ENCODE data around the gene S100A2. TPM values are rescaled to one million over a fixed set of nuclear protein-coding genes. Genes with fewer than 3 reads are reported as not detected.
A peak's percentile ranks its signal among the peaks of the same experiment; 100 is the strongest.

Gene S100A2
- total and polyA plus RNA-seq, 2 of the 13 experiments (the other 11 are each of a cell fraction or from before 2014, with no cell fraction given), result 1.2 TPM

GRCh38 chr1:153568367-153569099 is 2.9 kb upstream of the S100A2 start (continued):
- TF ChIP-seq CSRNP2 (CRISPR knock-in tag; conservative IDR thresholded peaks at IDR 0.05; ENCODE audit: low read depth) (no peak), XRCC5 (optimal IDR thresholded peaks at IDR 0.05; ENCODE audit: low read length) (peak; percentile 79), CREB1 (IDR thresholded peaks at IDR 0.05) (no peak), CREB1 (CRISPR knock-in tag; IDR thresholded peaks at IDR 0.05) (no peak), ZEB1 (IDR thresholded peaks at IDR 0.05; ENCODE audit: insufficient replicate concordance, low read depth) (no peak), ZNF652 (CRISPR knock-in tag; IDR thresholded peaks at IDR 0.05; ENCODE audit: borderline replicate concordance, low read depth) (no peak), ZNF75D (CRISPR knock-in tag; IDR thresholded peaks at IDR 0.05; ENCODE audit: borderline replicate concordance) (no peak), ZSCAN30 (CRISPR knock-in tag; IDR thresholded peaks at IDR 0.05) (no peak), MLLT10 (CRISPR knock-in tag; IDR thresholded peaks at IDR 0.05) (no peak), ZNF230 (CRISPR knock-in tag; IDR thresholded peaks at IDR 0.05) (0 out of 2 replicates have a peak, but pooled peaks have one; percentile 35), TOPORS (CRISPR knock-in tag; IDR thresholded peaks at IDR 0.05) (no peak), STAT5B (CRISPR knock-in tag; IDR thresholded peaks at IDR 0.05) (no peak), KIAA2018 (CRISPR knock-in tag; IDR thresholded peaks at IDR 0.05; ENCODE audit: borderline replicate concordance) (no peak), ZNF7 (CRISPR knock-in tag; IDR thresholded peaks at IDR 0.05) (no peak), ETV6 (CRISPR knock-in tag; conservative IDR thresholded peaks at IDR 0.05) (no peak), ZBTB42 (CRISPR knock-in tag; IDR thresholded peaks at IDR 0.05) (no peak), RAD21 (CRISPR knock-in tag; IDR thresholded peaks at IDR 0.05) (peak; percentile 98), ATF2 (CRISPR knock-in tag; IDR thresholded peaks at IDR 0.05) (peak; percentile 53; the same call in 1 of the 2 replicates), ZNF274 (CRISPR knock-in tag; IDR thresholded peaks at IDR 0.05) (no peak), PHF5A (CRISPR knock-in tag; IDR thresholded peaks at IDR 0.05; ENCODE audit: low read depth, unreplicated experiment) (no peak), ATM (IDR thresholded peaks at IDR 0.05; ENCODE audit: borderline replicate concordance) (no peak)

Measured in HepG2 (cell line).